ENCODE results near the gene STARD13.

Gene STARD13

DNA sequence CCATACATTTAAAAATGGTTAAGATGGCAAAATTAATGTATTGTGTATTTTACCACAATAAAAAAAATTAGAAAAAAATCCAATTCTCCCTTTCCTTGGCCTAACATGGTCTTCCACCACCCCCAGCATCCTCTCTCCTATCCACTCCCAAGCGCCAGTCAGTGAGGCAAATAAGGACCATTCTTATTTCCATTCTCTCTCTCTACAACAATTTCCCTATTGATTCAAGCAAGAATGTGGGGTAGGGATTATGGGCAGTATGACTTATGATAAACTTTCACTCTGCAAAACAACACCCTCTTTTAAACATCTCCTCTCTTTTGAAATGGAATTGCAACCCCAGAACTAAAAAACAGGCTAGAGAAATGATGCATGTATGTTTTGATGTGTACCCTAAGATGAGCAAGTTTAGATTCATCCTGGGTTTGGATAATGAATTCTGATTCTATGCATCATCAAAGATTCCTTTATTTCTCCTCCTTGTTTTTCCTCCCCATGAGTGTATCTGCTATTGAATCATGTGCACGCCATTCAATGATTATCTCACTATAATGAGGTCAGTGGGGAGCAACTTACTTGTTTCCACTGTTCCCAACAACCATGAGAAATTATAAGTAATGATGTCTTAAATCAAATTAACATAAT lies 3.5 kb downstream of the STARD13 start:
- TF ChIP-seq, protein P1, sequence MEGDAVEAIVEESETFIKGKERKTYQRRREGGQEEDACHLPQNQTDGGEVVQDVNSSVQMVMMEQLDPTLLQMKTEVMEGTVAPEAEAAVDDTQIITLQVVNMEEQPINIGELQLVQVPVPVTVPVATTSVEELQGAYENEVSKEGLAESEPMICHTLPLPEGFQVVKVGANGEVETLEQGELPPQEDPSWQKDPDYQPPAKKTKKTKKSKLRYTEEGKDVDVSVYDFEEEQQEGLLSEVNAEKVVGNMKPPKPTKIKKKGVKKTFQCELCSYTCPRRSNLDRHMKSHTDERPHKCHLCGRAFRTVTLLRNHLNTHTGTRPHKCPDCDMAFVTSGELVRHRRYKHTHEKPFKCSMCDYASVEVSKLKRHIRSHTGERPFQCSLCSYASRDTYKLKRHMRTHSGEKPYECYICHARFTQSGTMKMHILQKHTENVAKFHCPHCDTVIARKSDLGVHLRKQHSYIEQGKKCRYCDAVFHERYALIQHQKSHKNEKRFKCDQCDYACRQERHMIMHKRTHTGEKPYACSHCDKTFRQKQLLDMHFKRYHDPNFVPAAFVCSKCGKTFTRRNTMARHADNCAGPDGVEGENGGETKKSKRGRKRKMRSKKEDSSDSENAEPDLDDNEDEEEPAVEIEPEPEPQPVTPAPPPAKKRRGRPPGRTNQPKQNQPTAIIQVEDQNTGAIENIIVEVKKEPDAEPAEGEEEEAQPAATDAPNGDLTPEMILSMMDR (IDR thresholded peaks at IDR 0.05): no peak
- no peak for TF ChIP-seq ZFX (IDR thresholded peaks at IDR 0.05; ENCODE audit: borderline replicate concordance)
- H3K27ac ChIP-seq: no peak overlapping the region

DNA sequence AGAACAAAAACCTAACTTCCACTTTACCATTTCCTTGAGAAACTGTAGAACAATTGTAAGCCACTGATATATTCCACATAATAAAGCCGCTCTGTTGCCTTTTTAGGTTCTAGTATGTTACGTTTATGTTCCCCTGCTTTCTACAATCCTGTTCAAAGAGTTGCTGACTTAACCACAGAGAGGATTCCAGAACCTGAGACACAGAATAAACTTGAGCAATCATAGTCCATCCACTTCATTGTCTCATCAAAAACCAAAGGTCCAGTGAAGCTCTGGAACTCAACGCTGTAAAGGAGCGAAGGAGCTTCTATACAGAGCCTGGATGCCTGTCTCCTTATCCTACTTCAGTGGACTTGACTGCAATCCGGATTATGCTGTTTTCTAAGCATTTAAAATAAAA lies 4.6 kb downstream of the STARD13 start:
- no peak overlapping the region for H3K27ac ChIP-seq

DNA sequence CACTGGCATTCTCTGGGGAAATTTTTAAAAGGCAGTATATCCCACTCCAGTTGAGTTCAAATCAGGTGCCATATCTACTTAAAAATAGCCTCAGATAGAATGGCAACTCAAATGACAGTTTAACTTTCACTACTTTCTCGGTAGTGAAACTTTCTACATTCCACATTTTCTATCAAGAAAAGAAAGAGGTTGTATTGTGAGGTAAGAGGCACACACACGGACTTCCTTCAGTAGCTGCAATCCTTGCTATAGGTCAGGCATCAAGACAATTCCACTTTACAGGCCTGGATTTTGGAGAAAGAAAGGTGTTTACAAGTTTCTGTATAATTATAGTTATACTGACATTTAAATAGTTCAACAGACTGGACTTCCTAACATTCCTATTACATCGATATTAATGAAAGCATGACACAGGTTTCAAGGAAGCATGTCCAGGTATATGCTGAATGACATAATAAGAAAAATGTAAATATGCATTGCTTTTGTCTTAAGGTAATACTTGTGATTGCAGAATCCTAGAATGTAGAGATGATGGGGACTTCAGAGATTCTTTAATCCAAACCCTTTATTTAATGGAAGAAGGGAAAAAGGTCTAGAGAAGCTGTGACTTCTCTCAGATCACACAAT lies 5.2 kb downstream of the STARD13 start:
- no peak overlapping the region for H3K27ac ChIP-seq
- no peak for TF ChIP-seq ZFX (IDR thresholded peaks at IDR 0.05; ENCODE audit: borderline replicate concordance)
- TF ChIP-seq, protein P1 (IDR thresholded peaks at IDR 0.05): no peak

More for the DNA sequence above, 4.6 kb downstream of the STARD13 start:
- TF ChIP-seq, protein P1 (IDR thresholded peaks at IDR 0.05): no peak
- TF ChIP-seq ZFX (IDR thresholded peaks at IDR 0.05; ENCODE audit: borderline replicate concordance): no peak

DNA sequence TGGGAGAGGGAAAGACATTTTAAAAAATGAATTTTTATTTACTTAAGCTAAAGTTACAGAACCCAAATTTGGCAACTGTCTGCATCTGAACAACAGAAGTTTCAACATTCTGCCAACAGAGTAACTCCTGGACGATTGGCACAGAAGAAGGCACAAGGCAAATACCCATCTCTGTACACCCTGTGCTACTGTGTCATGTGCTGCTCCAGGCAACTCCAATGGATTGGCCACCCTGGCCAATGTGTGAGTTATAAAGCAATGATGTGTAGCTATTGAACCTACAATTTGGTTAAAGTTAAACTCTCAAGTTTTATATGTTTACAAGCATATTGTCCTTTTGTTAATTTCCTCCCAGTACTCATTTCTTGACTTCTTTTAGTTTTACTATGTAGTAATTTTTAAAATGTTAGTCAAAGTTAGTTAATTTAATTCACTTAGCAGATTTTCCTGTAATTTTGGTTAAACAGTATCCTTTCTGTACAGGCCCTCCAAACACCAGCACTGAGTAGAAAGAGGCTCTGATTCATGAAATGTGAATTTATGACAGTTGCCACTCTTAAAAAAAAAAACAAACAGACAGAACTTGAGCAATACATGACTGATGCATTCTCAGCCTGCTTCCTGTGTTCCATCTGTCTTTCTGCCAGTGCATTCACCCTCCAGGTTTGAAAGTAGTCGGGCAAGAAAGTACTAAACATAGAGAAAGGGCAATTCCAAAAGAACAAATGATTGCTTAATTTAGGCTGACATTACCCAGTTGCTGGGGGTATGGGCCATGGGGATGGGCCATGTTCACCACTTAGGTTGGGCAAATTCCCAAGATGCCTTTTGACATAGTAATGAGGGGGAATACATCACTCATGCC lies 5.9 kb downstream of the STARD13 start:
- H3K27ac ChIP-seq: peak overlapping the region; percentile 21; the same call in 1 of the 2 replicates
- TF ChIP-seq, protein P1 (IDR thresholded peaks at IDR 0.05): no peak
- TF ChIP-seq ZFX (IDR thresholded peaks at IDR 0.05; ENCODE audit: borderline replicate concordance): no peak

DNA sequence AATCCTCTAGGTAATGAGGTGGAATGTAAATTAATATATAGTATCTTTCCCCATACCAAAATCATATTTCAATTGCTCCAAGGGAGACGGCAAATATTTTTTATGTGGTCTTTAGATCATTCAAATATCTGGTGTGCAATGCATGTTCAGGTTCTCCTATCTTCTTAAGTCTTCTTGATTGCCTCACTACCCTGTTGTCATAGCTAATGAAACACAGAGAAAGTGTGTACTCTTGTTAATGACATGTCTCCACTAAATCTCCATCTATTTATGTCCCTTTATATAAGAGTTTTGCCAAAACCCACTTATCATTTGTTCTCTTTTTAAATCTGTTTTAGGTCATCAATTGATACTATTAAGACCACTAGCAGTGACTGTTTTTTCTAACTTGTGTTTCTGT lies 6.6 kb downstream of the STARD13 start:
- TF ChIP-seq ZFX (IDR thresholded peaks at IDR 0.05; ENCODE audit: borderline replicate concordance): no peak
- TF ChIP-seq, protein P1 (IDR thresholded peaks at IDR 0.05): no peak
- H3K27ac ChIP-seq: no peak overlapping the region

DNA sequence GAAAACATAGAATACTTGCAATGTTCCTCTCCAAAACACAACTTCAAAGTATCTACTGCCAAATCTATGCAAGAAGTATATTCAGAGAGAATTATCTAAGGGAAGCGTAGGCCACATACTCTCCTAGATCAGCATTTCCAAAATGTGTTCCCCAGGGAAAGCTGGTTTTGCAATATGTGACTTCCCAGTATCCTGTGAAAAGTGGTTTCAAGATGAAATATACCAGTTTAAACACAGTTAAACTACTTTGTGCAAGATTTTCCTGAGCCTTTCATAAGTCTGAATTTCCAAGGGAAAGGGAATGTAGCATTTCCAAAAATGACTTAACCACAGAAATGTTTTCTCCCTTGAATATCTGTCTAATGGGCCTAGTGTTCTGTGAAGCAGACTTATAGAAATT lies 7.6 kb downstream of the STARD13 start:
- TF ChIP-seq, protein P1 (IDR thresholded peaks at IDR 0.05): no peak
- TF ChIP-seq ZFX (IDR thresholded peaks at IDR 0.05; ENCODE audit: borderline replicate concordance): no peak
- H3K27ac ChIP-seq: no peak overlapping the region
